Measurements from ENCODE around the gene IRF2BP2. TPM values are rescaled to one million over a fixed set of nuclear protein-coding genes. Genes with fewer than 3 reads are reported as not detected.
A peak's percentile ranks its signal among the peaks of the same experiment; 100 is the strongest.

Gene IRF2BP2
- total and polyA plus RNA-seq, 11 donors, result 36.1 to 126 (median 80.1) TPM

DNA sequence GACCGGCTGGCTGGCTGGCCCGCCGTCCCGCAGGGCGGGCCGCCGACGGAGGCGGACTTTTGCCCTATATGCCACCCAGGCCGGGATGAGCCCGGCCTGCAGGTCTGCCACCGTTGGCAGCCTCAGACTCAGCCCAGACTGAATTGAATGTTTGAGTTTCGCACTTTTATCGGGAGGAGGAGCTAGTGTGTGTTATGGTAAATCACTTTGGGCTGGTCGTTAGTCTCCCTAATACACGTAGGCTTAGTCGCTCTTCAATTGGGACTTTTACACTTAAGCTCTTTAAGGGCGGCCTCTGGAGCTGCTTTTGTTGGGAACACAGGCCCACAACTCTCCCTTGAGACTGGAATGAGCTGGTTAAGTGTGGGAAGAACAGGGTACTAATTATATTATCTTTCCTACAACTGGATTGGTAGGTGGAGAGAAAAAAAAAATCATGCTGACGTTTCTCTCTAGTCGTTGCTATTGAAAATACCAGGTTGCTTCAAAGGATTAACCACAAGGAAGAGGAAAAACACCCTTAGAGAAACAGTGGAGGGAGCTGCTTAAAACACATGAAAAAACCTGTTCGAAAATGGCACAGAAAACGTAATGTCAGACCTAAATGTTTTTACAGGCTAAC is 1.4 kb upstream of the IRF2BP2 start:
- peaks cover 3 to 24% (median 16%) of the 10 kb centered on the region in 9 donors for H3K36me3 ChIP-seq
- H3K9me3 ChIP-seq, result no peaks in the 10 kb centered on the region
- peaks cover 9 to 43% (median 32%) of the 10 kb centered on the region in 12 donors for H3K4me1 ChIP-seq
- no peaks in the 10 kb centered on the region for H3K27me3 ChIP-seq
- WGBS, 4 donors, result 4 to 10% (median 6%) methylated on average over 8 to 22 of the region's 22 CpGs
- peak in 3 of 4 donors; percentile 5 to 30 (median 19) for ATAC-seq
- peak overlapping the region in 11 of 12 donors; percentile 32 to 93 (median 62) for H3K4me3 ChIP-seq
- H3K27ac ChIP-seq, result peak overlapping the region; percentile 94 to 100 (median 99)
- DNase-seq, result no peak
- intact Hi-C loops (cut with DNase I), result loop anchor here (1.0 to 10.0 kb wide), 20 partner anchors 66 to 471 kb away; no protein-coding TSS in a partner anchor
- TF ChIP-seq, protein P1, sequence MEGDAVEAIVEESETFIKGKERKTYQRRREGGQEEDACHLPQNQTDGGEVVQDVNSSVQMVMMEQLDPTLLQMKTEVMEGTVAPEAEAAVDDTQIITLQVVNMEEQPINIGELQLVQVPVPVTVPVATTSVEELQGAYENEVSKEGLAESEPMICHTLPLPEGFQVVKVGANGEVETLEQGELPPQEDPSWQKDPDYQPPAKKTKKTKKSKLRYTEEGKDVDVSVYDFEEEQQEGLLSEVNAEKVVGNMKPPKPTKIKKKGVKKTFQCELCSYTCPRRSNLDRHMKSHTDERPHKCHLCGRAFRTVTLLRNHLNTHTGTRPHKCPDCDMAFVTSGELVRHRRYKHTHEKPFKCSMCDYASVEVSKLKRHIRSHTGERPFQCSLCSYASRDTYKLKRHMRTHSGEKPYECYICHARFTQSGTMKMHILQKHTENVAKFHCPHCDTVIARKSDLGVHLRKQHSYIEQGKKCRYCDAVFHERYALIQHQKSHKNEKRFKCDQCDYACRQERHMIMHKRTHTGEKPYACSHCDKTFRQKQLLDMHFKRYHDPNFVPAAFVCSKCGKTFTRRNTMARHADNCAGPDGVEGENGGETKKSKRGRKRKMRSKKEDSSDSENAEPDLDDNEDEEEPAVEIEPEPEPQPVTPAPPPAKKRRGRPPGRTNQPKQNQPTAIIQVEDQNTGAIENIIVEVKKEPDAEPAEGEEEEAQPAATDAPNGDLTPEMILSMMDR (IDR thresholded peaks at IDR 0.05), result peak in 1 of 12 donors; percentile 10
- no peak for TF ChIP-seq POLR2A (IDR thresholded peaks at IDR 0.05)

DNA sequence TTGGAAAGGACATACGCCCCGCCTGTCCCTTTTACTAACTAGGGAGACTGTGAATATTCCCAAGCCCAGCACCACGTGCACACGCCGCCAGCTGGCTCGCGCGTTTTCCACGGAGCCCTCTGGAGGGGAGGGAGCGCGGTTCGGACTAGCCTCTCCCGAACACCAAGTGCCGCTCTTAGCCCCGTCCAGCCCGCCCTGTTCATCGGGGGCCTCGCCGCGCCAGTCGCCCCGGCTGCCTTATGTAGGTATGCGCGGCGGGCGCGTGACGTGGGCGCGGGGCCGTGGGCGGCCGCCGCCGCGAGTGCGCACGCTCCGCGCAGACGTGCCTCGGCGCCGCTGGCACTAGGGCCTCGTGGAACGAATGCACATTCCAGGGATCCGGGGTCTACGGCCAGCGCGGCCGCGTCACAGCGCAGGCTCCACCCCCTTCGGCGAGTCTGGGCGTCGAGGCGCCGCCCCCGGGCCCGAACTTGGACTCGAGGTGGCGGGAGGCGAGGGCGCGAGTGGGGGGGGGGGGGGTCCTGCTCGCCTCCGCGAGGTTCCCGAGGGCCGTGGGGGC is 767 bp upstream of the IRF2BP2 start:
- Histone ChIP-seq H3K27ac (peak overlapping the region; percentile 94 to 100 (median 99)), H3K27me3 (no peaks in the 10 kb centered on the region), H3K9me3 (no peaks in the 10 kb centered on the region), H3K4me3 (peak overlapping the region; percentile 32 to 93 (median 62)), H3K4me1 (peaks cover 9 to 43% (median 32%) of the 10 kb centered on the region in 12 donors), H3K36me3 (peaks cover 3 to 30% (median 20%) of the 10 kb centered on the region in 9 donors)
- ATAC-seq (peak; percentile 42 to 85 (median 72)), DNase-seq (peak; percentile 97 to 98 (median 97))
- 0% methylated on average over 28 to 71 of the region's 71 CpGs for WGBS, 4 donors
- TF ChIP-seq POLR2A (IDR thresholded peaks at IDR 0.05), result peak; percentile 61 to 99
- TF ChIP-seq, protein P1 (IDR thresholded peaks at IDR 0.05), result peak in 1 of 12 donors; percentile 7
- intact Hi-C loops (cut with DNase I), result loop anchor here (1.0 to 10.0 kb wide), 23 partner anchors 67 to 472 kb away; no protein-coding TSS in a partner anchor

DNA sequence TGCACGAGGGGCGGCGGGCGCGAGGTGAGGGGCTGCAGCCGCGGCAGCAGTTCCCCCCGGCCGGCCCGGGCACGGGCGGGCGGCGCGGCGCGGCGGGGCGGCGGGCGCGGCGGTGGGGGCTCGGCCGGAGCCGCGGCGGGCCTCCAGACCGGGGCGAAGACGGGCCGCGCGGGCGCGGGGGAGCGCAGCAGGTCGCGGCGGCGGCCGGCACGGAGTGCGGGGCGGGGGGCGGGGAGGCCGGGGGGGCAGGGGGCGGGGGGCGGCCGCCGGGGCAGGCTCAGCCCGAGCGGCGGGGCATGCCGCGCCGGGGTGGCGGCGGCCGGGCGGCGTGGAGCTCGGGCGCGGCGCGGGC is 311 bp downstream of the IRF2BP2 start:
- intact Hi-C loops (cut with DNase I), result loop anchor here (1.0 to 10.0 kb wide), 25 partner anchors 68 to 473 kb away; no protein-coding TSS in a partner anchor
- DNase-seq (no peak), ATAC-seq (no peak)
- Histone ChIP-seq H3K4me1 (peaks cover 9 to 47% (median 32%) of the 10 kb centered on the region in 12 donors), H3K9me3 (no peaks in the 10 kb centered on the region), H3K4me3 (peak overlapping the region; percentile 32 to 93 (median 63)), H3K27me3 (no peaks in the 10 kb centered on the region), H3K27ac (peak overlapping the region; percentile 97 to 100 (median 99)), H3K36me3 (peaks cover 3 to 41% (median 27%) of the 10 kb centered on the region in 9 donors)
- WGBS, 4 donors, result 0 to 4% (median 0%) methylated on average over 5 to 67 of the region's 67 CpGs
- TF ChIP-seq, protein P1 (IDR thresholded peaks at IDR 0.05), result no peak
- no peak for TF ChIP-seq POLR2A (IDR thresholded peaks at IDR 0.05)
